HG03575 (cell line): ENCODE results near the gene USP16.

Experiments
- ATAC-seq: cut with Tn5 transposase; IDR thresholded peaks from one replicate; pipeline ENCODE4 v1.9.1; 2021; ENCODE audit not compliant: unreplicated experiment, insufficient number of reproducible peaks, low FRiP score; ENCODE audit errors: extremely low read depth

USP16 gene

GRCh38 chr21:29077651-29078090, 53.2 kb downstream of the USP16 start:
- ATAC-seq = no peak

DNA sequence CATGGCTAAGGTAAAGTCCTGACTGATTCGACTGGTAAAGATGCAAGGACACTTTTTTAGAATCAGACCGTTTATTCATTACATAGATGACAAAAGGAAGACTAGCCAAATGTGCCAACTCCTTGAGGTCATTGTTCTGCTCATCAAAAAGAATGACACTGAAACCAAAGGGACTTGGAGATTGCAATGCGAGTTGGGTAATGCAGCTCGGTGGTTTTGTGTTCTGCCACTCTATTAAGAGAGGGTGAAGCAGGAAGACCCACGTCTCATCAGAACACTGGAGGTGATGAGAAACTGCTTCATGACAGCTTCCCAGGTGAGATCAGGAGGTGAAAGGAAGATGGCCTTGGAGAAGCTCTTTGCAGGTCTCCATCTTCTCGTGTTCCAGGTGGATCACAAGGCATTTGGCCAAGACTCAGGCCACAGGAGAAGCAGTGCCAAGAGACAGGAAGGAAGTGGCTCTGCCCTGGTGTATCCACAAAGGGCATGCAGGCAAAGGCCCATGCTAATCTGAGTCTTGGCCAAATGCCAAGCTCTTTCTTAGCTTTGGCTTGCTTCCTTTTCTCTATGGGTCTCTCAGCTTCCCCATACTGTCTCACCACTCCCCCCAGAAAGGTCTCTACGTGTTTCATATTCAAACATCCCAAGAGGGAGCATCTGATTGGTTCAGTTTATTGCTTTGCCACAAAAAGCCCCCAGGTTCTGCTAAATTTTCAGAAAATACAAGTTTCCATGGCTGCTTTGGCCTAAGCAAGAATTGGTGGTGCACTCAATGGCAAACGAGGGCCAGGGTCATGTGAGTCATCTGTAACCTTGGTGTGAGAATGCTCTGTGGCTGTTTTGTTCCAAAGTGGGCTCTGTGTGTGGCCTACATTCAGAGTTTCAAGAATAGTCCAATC, 54.6 kb downstream of the USP16 start:
- ATAC-seq = peak; percentile 37

- ATAC-seq = no peak
Measured at GRCh38 chr21:29080454-29080941, 56.0 kb downstream of the USP16 start.

- no peak for ATAC-seq
Measured at GRCh38 chr21:29082046-29082815, 57.8 kb downstream of the USP16 start.

- no peak for ATAC-seq
Measured at GRCh38 chr21:29083306-29083705, 58.8 kb downstream of the USP16 start.

- no peak for ATAC-seq
Measured at GRCh38 chr21:29084372-29084771, 59.9 kb downstream of the USP16 start.

DNA sequence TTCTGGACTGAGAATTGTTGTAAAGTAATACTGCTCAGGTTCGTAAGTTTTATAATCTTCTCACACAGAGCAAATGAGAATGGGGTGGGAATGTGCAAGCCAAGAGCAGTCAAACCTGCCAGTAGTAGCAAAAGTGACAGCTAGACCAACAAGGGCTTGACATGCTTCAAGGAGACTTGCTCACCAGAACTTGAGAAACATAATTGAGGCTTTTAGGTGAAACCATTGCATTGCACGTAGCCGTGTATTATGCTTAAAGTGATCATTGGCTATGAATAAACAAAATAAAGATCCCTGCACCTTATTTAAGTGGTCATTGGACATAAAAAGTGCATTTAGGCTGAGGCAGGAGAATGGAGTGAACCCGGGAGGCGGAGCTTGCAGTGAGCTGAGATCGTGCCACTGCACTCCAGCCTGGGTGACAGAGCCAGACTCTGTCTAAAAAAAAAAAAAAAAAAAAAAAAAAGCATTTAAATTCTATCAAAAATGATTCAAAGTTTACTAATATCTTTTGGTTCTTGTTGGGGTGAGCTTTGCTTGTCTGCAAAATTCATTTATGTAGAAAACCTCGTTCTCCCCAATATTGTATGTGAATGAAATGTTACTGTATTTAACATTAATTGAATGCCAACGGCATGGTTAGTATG, 60.8 kb downstream of the USP16 start:
- ATAC-seq = no peak

GRCh38 chr21:29091033-29091432, 66.6 kb downstream of the USP16 start:
- ATAC-seq = no peak

GRCh38 chr21:29092102-29092959, 67.9 kb downstream of the USP16 start:
- no peak for ATAC-seq

DNA sequence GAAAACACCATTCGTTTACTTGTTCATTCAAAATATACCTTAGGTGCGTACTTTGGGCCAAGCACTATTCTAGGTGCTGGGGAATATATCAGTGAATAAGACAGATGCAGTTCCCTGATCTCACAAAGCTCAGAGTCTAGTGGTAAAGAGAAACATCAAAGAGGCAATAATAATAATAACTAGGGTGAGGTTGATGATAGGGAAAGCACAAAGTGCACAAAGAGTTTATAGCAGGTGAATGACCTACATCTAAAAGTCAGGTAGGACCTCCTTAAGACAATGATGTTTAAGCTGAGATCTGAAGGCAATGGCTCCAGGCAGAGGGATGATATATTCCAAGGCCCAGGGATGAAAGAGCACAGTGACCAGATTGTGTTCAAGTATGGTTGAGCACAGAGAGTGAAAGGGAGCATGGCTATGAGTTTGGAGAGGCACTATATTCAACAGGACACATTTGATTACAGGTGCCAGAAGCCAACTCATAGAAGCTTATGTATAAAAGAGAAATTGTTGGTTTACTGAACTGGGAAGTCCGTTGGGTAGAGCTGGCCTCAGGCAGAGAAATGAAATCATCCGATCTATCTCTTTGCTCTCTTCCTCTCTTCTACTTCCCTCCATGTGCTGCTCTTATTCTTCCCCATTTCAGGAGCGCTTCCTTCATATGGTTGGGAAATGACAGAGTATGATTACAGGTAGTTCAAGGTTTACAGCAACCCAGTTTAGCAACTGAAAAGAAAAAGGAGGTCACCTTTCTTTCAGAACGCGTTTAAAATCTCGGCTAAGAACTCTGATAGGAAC, 71.9 kb downstream of the USP16 start:
- no peak for ATAC-seq

GRCh38 chr21:29098156-29098555, 73.7 kb downstream of the USP16 start:
- no peak for ATAC-seq

- no peak for ATAC-seq
Measured at GRCh38 chr21:29102791-29103257, 78.4 kb downstream of the USP16 start.
